ENCODE data around the gene DNM3. TPM values are rescaled to one million over a fixed set of nuclear protein-coding genes. Genes with fewer than 3 reads are reported as not detected.

The DNM3 gene
- total RNA-seq, 6 experiments from 2014 or later, result 0.25 to 0.73 (median 0.39) TPM

DNA sequence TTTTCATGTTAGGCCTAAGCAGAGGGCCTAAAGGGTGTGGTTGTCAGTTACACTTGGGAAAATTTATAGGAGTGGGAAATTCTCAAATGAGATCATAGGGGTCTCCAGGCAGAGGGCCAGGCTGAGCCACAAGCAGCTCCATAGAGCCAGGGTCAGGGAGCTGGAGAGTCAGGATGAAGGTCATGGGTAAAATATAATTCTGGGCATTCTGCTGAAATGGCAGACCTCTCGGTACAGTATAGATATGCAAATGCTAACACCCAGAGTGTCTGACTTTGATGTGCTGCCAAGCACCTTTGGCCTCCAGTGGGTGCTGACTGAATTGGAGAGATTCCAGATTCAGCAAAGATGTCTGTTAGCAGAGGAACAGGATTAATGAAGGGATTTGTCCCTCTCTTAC is 40.1 kb downstream of the DNM3 start:
- Mint-ChIP-seq H3K27ac (no peak overlapping the region), H3K4me3 (no peak overlapping the region), H3K9me3 (no peaks in the 10 kb centered on the region), H3K4me1 (ENCODE audit: low read depth) (no peaks in the 10 kb centered on the region), H3K36me3 (ENCODE audit: low read depth) (no peaks in the 10 kb centered on the region), H3K27me3 (ENCODE audit: insufficient read depth) (peaks cover 2% of the 10 kb centered on the region)
- TF ChIP-seq, protein P1, sequence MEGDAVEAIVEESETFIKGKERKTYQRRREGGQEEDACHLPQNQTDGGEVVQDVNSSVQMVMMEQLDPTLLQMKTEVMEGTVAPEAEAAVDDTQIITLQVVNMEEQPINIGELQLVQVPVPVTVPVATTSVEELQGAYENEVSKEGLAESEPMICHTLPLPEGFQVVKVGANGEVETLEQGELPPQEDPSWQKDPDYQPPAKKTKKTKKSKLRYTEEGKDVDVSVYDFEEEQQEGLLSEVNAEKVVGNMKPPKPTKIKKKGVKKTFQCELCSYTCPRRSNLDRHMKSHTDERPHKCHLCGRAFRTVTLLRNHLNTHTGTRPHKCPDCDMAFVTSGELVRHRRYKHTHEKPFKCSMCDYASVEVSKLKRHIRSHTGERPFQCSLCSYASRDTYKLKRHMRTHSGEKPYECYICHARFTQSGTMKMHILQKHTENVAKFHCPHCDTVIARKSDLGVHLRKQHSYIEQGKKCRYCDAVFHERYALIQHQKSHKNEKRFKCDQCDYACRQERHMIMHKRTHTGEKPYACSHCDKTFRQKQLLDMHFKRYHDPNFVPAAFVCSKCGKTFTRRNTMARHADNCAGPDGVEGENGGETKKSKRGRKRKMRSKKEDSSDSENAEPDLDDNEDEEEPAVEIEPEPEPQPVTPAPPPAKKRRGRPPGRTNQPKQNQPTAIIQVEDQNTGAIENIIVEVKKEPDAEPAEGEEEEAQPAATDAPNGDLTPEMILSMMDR (IDR thresholded peaks at IDR 0.05), result no peak
- no peak for DNase-seq

DNA sequence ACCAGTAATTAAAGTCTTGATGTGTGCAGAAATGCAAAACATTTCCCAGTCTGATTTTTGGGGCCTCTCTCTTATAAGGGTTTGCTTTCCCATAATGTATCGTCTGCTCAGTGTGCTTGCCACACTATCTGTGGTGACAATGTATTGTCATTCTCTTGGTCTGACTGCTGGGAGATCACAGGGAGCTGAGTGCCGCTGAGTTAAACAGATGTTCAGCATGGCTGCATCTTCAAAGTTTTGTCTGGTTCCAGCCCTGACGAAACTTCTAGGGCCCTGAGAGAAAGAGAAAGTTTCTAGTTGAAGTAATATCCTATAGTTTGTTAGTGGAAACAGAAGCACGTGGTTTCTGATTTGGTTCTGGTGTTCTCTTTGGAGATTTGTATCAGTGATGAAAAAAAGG is 42.6 kb downstream of the DNM3 start:
- TF ChIP-seq, protein P1 (IDR thresholded peaks at IDR 0.05), result no peak

DNA sequence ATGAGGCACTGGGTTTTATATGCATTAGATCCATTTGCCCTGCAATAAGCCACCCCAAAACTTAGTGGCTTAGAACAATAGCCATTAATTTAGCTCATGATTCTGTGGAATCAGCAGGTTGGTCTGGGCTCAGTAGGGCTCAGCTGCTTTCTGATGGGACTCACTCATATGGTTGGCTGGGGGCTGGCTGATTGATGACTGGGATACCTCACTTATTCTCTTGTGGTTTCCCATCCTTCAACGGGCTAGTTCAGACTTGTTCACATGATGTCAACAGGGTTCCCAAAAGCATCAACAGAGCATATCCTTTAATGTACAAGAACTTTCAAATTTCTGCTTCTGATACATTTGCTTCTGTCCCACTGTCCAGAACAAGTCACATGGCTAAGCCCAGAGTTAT is 43.2 kb downstream of the DNM3 start:
- no peaks in the 10 kb centered on the region for H3K4me1 Mint-ChIP-seq (ENCODE audit: low read depth)
- no peak overlapping the region for H3K27ac Mint-ChIP-seq
- TF ChIP-seq, protein P1 (IDR thresholded peaks at IDR 0.05), result no peak
- no peak for DNase-seq
- no peaks in the 10 kb centered on the region for H3K36me3 Mint-ChIP-seq (ENCODE audit: low read depth)
- no peaks in the 10 kb centered on the region for H3K9me3 Mint-ChIP-seq
- H3K4me3 Mint-ChIP-seq, result no peak overlapping the region
- peaks cover 2% of the 10 kb centered on the region; the same call in 1 of the 2 replicates for H3K27me3 Mint-ChIP-seq (ENCODE audit: insufficient read depth)

More for the DNA sequence above, 42.6 kb downstream of the DNM3 start:
- Mint-ChIP-seq H3K27ac (no peak overlapping the region), H3K4me3 (no peak overlapping the region), H3K27me3 (ENCODE audit: insufficient read depth) (peaks cover 2% of the 10 kb centered on the region), H3K36me3 (ENCODE audit: low read depth) (no peaks in the 10 kb centered on the region), H3K9me3 (no peaks in the 10 kb centered on the region), H3K4me1 (ENCODE audit: low read depth) (no peaks in the 10 kb centered on the region)
- no peak for DNase-seq

DNA sequence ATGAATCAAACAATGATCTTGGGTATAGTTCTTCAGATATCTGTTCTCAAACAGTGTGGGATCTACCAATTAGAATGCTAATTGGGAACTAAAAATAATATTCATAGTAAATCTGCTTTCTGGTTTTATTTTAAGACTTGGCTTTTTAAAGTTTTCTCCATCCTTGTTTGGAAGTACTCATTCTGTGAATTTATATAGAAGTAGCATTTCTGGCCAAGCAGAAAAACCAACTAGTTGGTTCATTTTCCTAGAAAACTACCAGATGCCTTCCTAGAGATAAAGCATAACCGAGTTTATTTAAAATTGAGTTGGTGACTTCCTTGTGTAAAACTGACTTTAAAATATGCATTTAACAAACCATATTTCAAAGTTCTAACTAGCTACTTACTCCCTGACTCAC is 48.8 kb downstream of the DNM3 start:
- DNase-seq, result no peak
- no peaks in the 10 kb centered on the region for H3K4me1 Mint-ChIP-seq (ENCODE audit: low read depth)
- no peak overlapping the region for H3K27ac Mint-ChIP-seq
- no peaks in the 10 kb centered on the region for H3K36me3 Mint-ChIP-seq (ENCODE audit: low read depth)
- H3K27me3 Mint-ChIP-seq (ENCODE audit: insufficient read depth), result peaks cover 2% of the 10 kb centered on the region
- H3K9me3 Mint-ChIP-seq, result no peaks in the 10 kb centered on the region
- TF ChIP-seq, protein P1 (IDR thresholded peaks at IDR 0.05), result no peak
- no peak overlapping the region for H3K4me3 Mint-ChIP-seq

DNA sequence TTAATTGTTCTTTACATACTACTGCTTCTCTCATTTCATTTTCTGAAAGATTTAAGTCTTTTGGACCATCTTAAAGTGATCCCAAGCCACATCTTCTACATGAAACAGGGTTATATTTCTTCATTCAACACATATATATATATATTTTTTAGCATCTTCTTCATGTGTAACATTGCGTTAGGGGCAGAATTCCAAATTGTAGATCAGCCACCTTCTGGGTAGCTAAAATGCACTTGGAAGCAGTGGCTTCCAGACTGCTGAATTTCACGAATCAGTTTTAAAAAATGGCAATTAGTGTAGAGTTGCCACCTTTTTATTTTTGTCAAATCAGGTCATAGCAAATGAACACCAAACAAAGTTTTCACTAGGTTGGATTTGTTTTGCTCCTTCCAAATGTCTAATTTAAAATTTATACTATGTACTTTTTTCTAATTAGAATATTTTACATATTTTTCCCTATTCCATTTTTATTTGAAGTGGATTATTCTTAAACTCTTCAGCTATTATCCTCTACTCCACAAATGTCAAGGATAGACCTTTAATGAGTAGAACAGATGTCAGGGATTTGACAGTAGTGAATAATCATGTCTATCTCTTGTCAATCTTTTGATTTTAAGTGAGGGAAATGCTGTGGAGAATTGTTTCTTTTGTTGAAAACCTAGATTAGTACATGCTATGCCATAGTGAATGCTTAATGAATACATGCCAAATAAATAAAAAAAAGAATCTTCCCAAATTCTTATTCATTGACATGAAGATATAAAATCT is 55.8 kb downstream of the DNM3 start:
- Mint-ChIP-seq H3K4me1 (ENCODE audit: low read depth) (peaks cover under 1% of the 10 kb centered on the region; the same call in 1 of the 2 replicates), H3K36me3 (ENCODE audit: low read depth) (no peaks in the 10 kb centered on the region), H3K27me3 (ENCODE audit: insufficient read depth) (peaks cover 2% of the 10 kb centered on the region), H3K27ac (no peak overlapping the region), H3K4me3 (no peak overlapping the region), H3K9me3 (no peaks in the 10 kb centered on the region)
- DNase-seq, result no peak
- TF ChIP-seq, protein P1 (IDR thresholded peaks at IDR 0.05), result no peak

Measured in HFFc6 (cell line).